Loucy (cell line): Measurements from ENCODE around the gene ADRA1B.

Experiments used
- H2AFZ ChIP-seq: fragments of 200-600 bp; sonication (generic); 2 replicates; pipeline ENCODE4 v1.6.0; 2016; ENCODE audit warnings: antibody characterized with exemption, mild to moderate bottlenecking, low read length, moderate library complexity
- H3F3A ChIP-seq: fragments of 200-600 bp; 2 replicates; pipeline ENCODE4 v1.6.0; 2016; ENCODE audit warnings: antibody characterized with exemption, low read depth, mild to moderate bottlenecking
- H3K27me3 ChIP-seq: fragments of 200-600 bp; sonication (generic); 2 replicates; pipeline ENCODE4 v1.6.1; 2014; ENCODE audit warnings: low read length, mild to moderate bottlenecking; ENCODE audit not compliant: insufficient read depth, poor library complexity, severe bottlenecking
- H3K36me3 ChIP-seq: fragments of 200-600 bp; sonication (generic); 2 replicates; pipeline ENCODE4 v1.6.1; 2016; ENCODE audit warnings: low read length; ENCODE audit not compliant: insufficient read depth
- H3K4me1 ChIP-seq: fragments of 200-600 bp; sonication (generic); 2 replicates; pipeline ENCODE4 v1.5.1; 2014; ENCODE audit warnings: low read length, mild to moderate bottlenecking; ENCODE audit not compliant: insufficient read depth, poor library complexity, severe bottlenecking
- H3K4me2 ChIP-seq: fragments of 200-600 bp; sonication (generic); 2 replicates; pipeline ENCODE4 v1.6.0; 2014; ENCODE audit warnings: antibody characterized with exemption, low read length, low read depth, mild to moderate bottlenecking; ENCODE audit not compliant: poor library complexity, severe bottlenecking
- H3K4me3 ChIP-seq: fragments of 200-600 bp; sonication (generic); 2 replicates; pipeline ENCODE4 v1.5.1; 2014; ENCODE audit warnings: low read length, mild to moderate bottlenecking, mixed read lengths; ENCODE audit not compliant: poor library complexity, severe bottlenecking
- H3K79me2 ChIP-seq: fragments of 200-600 bp; sonication (generic); 2 replicates; pipeline ENCODE4 v1.6.1; 2014; ENCODE audit warnings: low read length; ENCODE audit not compliant: insufficient read depth
- H3K9ac ChIP-seq: fragments of 200-600 bp; sonication (generic); 2 replicates; pipeline ENCODE4 v1.6.0; 2014; ENCODE audit warnings: mild to moderate bottlenecking, low read depth, low read length, moderate library complexity; ENCODE audit not compliant: poor library complexity, severe bottlenecking
- H3K9me2 ChIP-seq: fragments of 200-600 bp; sonication (generic); replicated peaks from 2 replicates; pipeline ENCODE4 v1.6.1; 2016; ENCODE audit warnings: low read depth, low read length, mixed read lengths
- H3K9me3 ChIP-seq: fragments of 200-600 bp; sonication (generic); 2 replicates; pipeline ENCODE4 v1.6.1; 2014; ENCODE audit warnings: mild to moderate bottlenecking, antibody characterized with exemption, low read length, low read depth; ENCODE audit not compliant: insufficient read depth
- H4K20me1 ChIP-seq: fragments of 200-600 bp; sonication (generic); 2 replicates; pipeline ENCODE4 v1.6.0; 2014; ENCODE audit warnings: antibody characterized with exemption, low read length, mild to moderate bottlenecking; ENCODE audit not compliant: insufficient read depth, poor library complexity, severe bottlenecking
- EZH2phosphoT487 ChIP-seq: fragments of 200-600 bp; IDR thresholded peaks from 2 replicates; pipeline ENCODE4 v1.6.1; 2018; ENCODE audit warnings: antibody characterized with exemption, mild to moderate bottlenecking, moderate library complexity, borderline replicate concordance
- TF ChIP-seq, protein P1 (sequence below): fragments of 200-600 bp; sonication (generic); conservative IDR thresholded peaks from 2 replicates; pipeline ENCODE4 v1.5.1; 2014; ENCODE audit warnings: mild to moderate bottlenecking, antibody characterized with exemption, low read length

The ADRA1B gene

DNA sequence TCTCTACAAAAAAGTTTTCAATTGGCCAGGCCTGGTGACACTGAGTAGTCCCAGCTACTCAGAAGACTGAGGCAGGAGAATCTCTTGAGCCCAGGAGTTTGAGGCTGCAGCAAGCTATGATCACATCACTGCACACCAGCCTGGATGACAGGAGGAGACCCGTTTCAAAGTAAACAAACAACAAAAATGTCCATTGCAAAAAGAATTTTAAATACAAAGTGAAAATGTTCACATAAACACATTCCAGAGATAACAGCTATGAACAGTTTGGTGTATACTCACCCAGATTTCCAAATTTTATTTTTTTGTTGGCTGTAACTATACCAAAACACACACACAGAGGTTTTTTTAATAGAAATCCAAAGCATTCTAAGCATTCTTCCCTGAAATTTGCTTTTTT, 39.8 kb downstream of the ADRA1B start:
- H3K4me2 ChIP-seq, result no peak overlapping the region
- no peak overlapping the region for H3K4me3 ChIP-seq
- no peaks in the 10 kb centered on the region for H4K20me1 ChIP-seq
- no peaks in the 10 kb centered on the region for H3K4me1 ChIP-seq
- no peaks in the 10 kb centered on the region for H3K9me3 ChIP-seq
- no peaks in the 10 kb centered on the region for H3K9me2 ChIP-seq
- TF ChIP-seq, protein P1, sequence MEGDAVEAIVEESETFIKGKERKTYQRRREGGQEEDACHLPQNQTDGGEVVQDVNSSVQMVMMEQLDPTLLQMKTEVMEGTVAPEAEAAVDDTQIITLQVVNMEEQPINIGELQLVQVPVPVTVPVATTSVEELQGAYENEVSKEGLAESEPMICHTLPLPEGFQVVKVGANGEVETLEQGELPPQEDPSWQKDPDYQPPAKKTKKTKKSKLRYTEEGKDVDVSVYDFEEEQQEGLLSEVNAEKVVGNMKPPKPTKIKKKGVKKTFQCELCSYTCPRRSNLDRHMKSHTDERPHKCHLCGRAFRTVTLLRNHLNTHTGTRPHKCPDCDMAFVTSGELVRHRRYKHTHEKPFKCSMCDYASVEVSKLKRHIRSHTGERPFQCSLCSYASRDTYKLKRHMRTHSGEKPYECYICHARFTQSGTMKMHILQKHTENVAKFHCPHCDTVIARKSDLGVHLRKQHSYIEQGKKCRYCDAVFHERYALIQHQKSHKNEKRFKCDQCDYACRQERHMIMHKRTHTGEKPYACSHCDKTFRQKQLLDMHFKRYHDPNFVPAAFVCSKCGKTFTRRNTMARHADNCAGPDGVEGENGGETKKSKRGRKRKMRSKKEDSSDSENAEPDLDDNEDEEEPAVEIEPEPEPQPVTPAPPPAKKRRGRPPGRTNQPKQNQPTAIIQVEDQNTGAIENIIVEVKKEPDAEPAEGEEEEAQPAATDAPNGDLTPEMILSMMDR, result no peak
- TF ChIP-seq EZH2phosphoT487, result no peak
- H3K36me3 ChIP-seq, result no peaks in the 10 kb centered on the region
- no peaks in the 10 kb centered on the region for H3F3A ChIP-seq
- H2AFZ ChIP-seq, result no peak overlapping the region
- no peaks in the 10 kb centered on the region for H3K27me3 ChIP-seq
- H3K79me2 ChIP-seq, result no peaks in the 10 kb centered on the region
- no peak overlapping the region for H3K9ac ChIP-seq

- no peaks in the 10 kb centered on the region for H3K9me3 ChIP-seq
- no peaks in the 10 kb centered on the region for H3K27me3 ChIP-seq
- H3K79me2 ChIP-seq, result no peaks in the 10 kb centered on the region
- H3K9me2 ChIP-seq, result no peaks in the 10 kb centered on the region
- H3K4me1 ChIP-seq, result no peaks in the 10 kb centered on the region
- H3K36me3 ChIP-seq, result no peaks in the 10 kb centered on the region
- H3F3A ChIP-seq, result no peaks in the 10 kb centered on the region
- H3K4me3 ChIP-seq, result no peak overlapping the region
- no peak overlapping the region for H2AFZ ChIP-seq
- no peak overlapping the region for H3K9ac ChIP-seq
- no peak for TF ChIP-seq EZH2phosphoT487
- TF ChIP-seq, protein P1, result no peak
- H3K4me2 ChIP-seq, result no peak overlapping the region
- H4K20me1 ChIP-seq, result no peaks in the 10 kb centered on the region
Measured at GRCh38 chr5:159961176-159962160, 45.2 kb downstream of the ADRA1B start.

DNA sequence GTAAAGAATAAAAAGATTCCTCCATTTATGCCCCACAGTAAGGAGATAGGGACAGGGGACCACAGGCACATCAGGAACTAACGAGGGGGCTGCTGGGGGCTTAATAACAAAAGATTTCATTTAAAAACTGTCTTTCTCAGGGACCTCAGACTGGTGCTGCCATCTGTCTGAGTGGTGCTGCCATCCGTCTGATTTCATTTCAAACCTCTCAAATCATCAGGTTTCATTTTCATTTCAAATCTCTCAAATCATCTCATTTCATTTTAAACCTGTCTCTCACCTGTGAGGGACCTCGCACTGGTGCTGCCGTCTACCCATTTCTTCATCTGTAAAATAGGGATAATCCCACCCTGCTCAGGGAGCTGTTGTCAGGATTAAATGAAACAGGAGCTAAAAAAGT, 45.9 kb downstream of the ADRA1B start:
- Histone ChIP-seq H3K9me2 (no peaks in the 10 kb centered on the region), H3K4me2 (no peak overlapping the region), H4K20me1 (no peaks in the 10 kb centered on the region), H3F3A (no peaks in the 10 kb centered on the region), H3K4me3 (no peak overlapping the region), H3K36me3 (no peaks in the 10 kb centered on the region), H3K9me3 (no peaks in the 10 kb centered on the region), H3K79me2 (no peaks in the 10 kb centered on the region), H3K9ac (no peak overlapping the region), H3K4me1 (no peaks in the 10 kb centered on the region), H2AFZ (no peak overlapping the region), H3K27me3 (no peaks in the 10 kb centered on the region)
- TF ChIP-seq, protein P1, result no peak
- no peak for TF ChIP-seq EZH2phosphoT487
